HCT116 (cell line): Measurements from ENCODE around the gene TMCC1. TPM values are rescaled to one million over a fixed set of nuclear protein-coding genes. Genes with fewer than 3 reads are reported as not detected.

Experiments used
- ATAC-seq: fragments of 200-7000 bp; cut with Tn5 transposase; 2 replicates; pipeline ENCODE4 v1.9.1; 2020; ENCODE audit warnings: mild to moderate bottlenecking, moderate library complexity
- BruUV-seq: library from RNA; stranded (reverse); fragments of 400-500 nt; replicated peaks from 2 replicates; lab custom pipeline; 2021; lab: Mats Ljungman, UMichigan
- CTCF ChIA-PET: fragments of 300-600 bp; sonication (Branson Sonifier 250); formaldehyde crosslinking; loops from one replicate; lab custom pipeline; 2021; ENCODE audit warnings: antibody characterized with exemption; lab: Charles Lee
- POLR2A ChIA-PET: fragments of 300-600, 350-600 bp; sonication (Branson Sonifier 250); formaldehyde crosslinking; loops from one replicate; lab custom pipeline; 2021; ENCODE audit warnings: antibody characterized with exemption; lab: Charles Lee
- RAD21 ChIA-PET, 2 experiments: fragments of 300-600 bp; sonication (Branson Sonifier 250); formaldehyde crosslinking; loops; one replicate each; lab custom pipeline; 2023; ENCODE audit warnings: low total read pairs in 2 of 2; ENCODE audit not compliant: uncharacterized antibody in 2 of 2, unreplicated experiment in 2 of 2, low non-redundant PET in 1 of 2; lab: Charles Lee
- DNase-seq: peaks from one replicate; pipeline ENCODE4 v3.0.0-alpha.2; 2010; ENCODE audit warnings: low read depth, low spot score
- H2AFZ ChIP-seq: fragments of 200-600 bp; shearing (Covaris generic), sonication (generic); 2 replicates; pipeline ENCODE4 v1.6.1; 2017; ENCODE audit warnings: low read depth, mixed run types, mixed read lengths, antibody characterized with exemption, low read length; ENCODE audit not compliant: poor library complexity, severe bottlenecking
- H3K27ac ChIP-seq: 2 replicates; pipeline ENCODE4 v1.5.1; 2012; ENCODE audit warnings: low read depth, low read length
- H3K27me3 ChIP-seq: fragments of 200-600 bp; sonication (generic); 2 replicates; pipeline ENCODE4 v1.6.1; 2016; ENCODE audit warnings: mixed run types, low read length, mixed read lengths; ENCODE audit not compliant: insufficient read depth
- H3K36me3 ChIP-seq, 2 experiments: fragments of 200-500 bp in 1 of 2; fragments of 200-600 bp in 1 of 2; sonication (Bioruptor generic) in 1 of 2; sonication (generic) in 1 of 2; 2 replicates each; pipeline versions ENCODE4 v1.5.1 to v1.6.1; 2014 to 2016; ENCODE audit warnings: low read length in 2 of 2, inconsistent platforms in 1 of 2, mixed read lengths in 1 of 2, mixed run types in 1 of 2; ENCODE audit not compliant: insufficient read depth in 2 of 2, control insufficient read depth in 1 of 2
- H3K4me1 ChIP-seq, 2 experiments: fragments of 200-600 bp in 1 of 2; sonication (generic) in 1 of 2; 2 replicates each; pipeline versions ENCODE4 v1.5.1 to v1.6.1; 2012 to 2017; ENCODE audit warnings: low read length in 2 of 2, inconsistent platforms in 1 of 2, mild to moderate bottlenecking in 1 of 2, mixed read lengths in 1 of 2, mixed run types in 1 of 2, moderate library complexity in 1 of 2; ENCODE audit not compliant: insufficient read depth in 2 of 2, control insufficient read depth in 1 of 2
- H3K4me2 ChIP-seq: fragments of 200-600 bp; sonication (generic); 2 replicates; pipeline ENCODE4 v1.6.1; 2017; ENCODE audit warnings: mixed run types, low read length, mixed read lengths
- H3K4me3 ChIP-seq, 2 experiments: fragments of 200-600 bp in 1 of 2; sonication (generic) in 1 of 2; replicated peaks in 1 of 2; 2 replicates each; pipeline ENCODE4 v1.5.1; 2011 to 2016; ENCODE audit warnings: low read length in 2 of 2, control low read depth in 1 of 2, low read depth in 1 of 2, mild to moderate bottlenecking in 1 of 2, mixed read lengths in 1 of 2, mixed run types in 1 of 2
- H3K79me2 ChIP-seq: fragments of 200-600 bp; sonication (generic); 2 replicates; pipeline ENCODE4 v1.6.1; 2017; ENCODE audit warnings: mild to moderate bottlenecking, mixed run types, low read length, moderate library complexity, mixed read lengths; ENCODE audit not compliant: insufficient read depth
- H3K9ac ChIP-seq: fragments of 200-600 bp; sonication (generic); 2 replicates; pipeline ENCODE4 v1.6.1; 2016; ENCODE audit warnings: low read length, mixed read lengths
- H3K9me2 ChIP-seq: fragments of 200-600 bp; sonication (generic), shearing (Covaris generic); 2 replicates; pipeline ENCODE4 v1.6.1; 2017; ENCODE audit warnings: mixed run types, mild to moderate bottlenecking, moderate library complexity; ENCODE audit not compliant: insufficient read depth
- H3K9me3 ChIP-seq, 2 experiments: fragments of 200-500 bp in 1 of 2; fragments of 200-600 bp in 1 of 2; sonication (Bioruptor generic) in 1 of 2; sonication (generic) in 1 of 2; 2 replicates each; pipeline ENCODE4 v1.6.1; 2014 to 2017; ENCODE audit warnings: low read length in 2 of 2, mixed read lengths in 2 of 2, inconsistent platforms in 1 of 2, low read depth in 1 of 2, mild to moderate bottlenecking in 1 of 2, mixed run types in 1 of 2, moderate library complexity in 1 of 2; ENCODE audit not compliant: control insufficient read depth in 1 of 2, insufficient read depth in 1 of 2
- H4K20me1 ChIP-seq: fragments of 200-600 bp; sonication (generic), shearing (Covaris generic); 2 replicates; pipeline ENCODE4 v1.6.1; 2017; ENCODE audit warnings: mixed run types, mild to moderate bottlenecking, moderate library complexity; ENCODE audit not compliant: insufficient read depth
- CBX3 ChIP-seq: IDR thresholded peaks from 2 replicates; pipeline ENCODE4 v1.6.1; 2012; ENCODE audit warnings: low read depth
- EGR1 ChIP-seq: IDR thresholded peaks from 2 replicates; pipeline ENCODE4 v1.6.1; 2012; ENCODE audit warnings: low read depth
- ELF1 ChIP-seq: IDR thresholded peaks from 2 replicates; pipeline ENCODE4 v1.6.1; 2012; ENCODE audit warnings: low read depth, borderline replicate concordance
- EZH2 ChIP-seq: fragments of 200-600 bp; sonication (generic); IDR thresholded peaks from 2 replicates; pipeline ENCODE4 v1.6.1; 2017; ENCODE audit warnings: antibody characterized with exemption, mixed run types
- FOSL1 ChIP-seq: IDR thresholded peaks from 2 replicates; pipeline ENCODE4 v1.6.1; 2012; ENCODE audit warnings: low read depth
- JUND ChIP-seq: IDR thresholded peaks from 2 replicates; pipeline ENCODE4 v1.6.1; 2012
- MAX ChIP-seq: IDR thresholded peaks from 2 replicates; pipeline ENCODE4 v1.6.1; 2012
- POLR2A ChIP-seq: IDR thresholded peaks from 2 replicates; pipeline ENCODE4 v1.7.0; 2011; ENCODE audit warnings: borderline replicate concordance; ENCODE audit not compliant: insufficient read depth, insufficient read length; ENCODE audit errors: extremely low read depth
- POLR2AphosphoS5 ChIP-seq: IDR thresholded peaks from 2 replicates; pipeline ENCODE4 v1.6.1; 2011; ENCODE audit warnings: mild to moderate bottlenecking, low read depth, low read length, moderate library complexity
- SIN3A ChIP-seq: IDR thresholded peaks from 2 replicates; pipeline ENCODE4 v1.6.1; 2012; ENCODE audit warnings: low read depth
- SP1 ChIP-seq: IDR thresholded peaks from 2 replicates; pipeline ENCODE4 v1.6.1; 2012; ENCODE audit warnings: low read depth
- TCF7L2 ChIP-seq: IDR thresholded peaks from 2 replicates; pipeline ENCODE4 v1.7.0; 2011; ENCODE audit warnings: borderline replicate concordance, inconsistent platforms; ENCODE audit not compliant: insufficient read depth, insufficient read length; ENCODE audit errors: extremely low read depth
- intact Hi-C: fragments of 100-400 bp; cut with micrococcal nuclease; formaldehyde crosslinking; loops from 2 replicates; pipeline ENCODE4 v1.10.0; 2022
- total RNA-seq: library from RNA; stranded (reverse); gene quantifications from one replicate; pipeline ENCODE4 v1.2.1, GENCODE V29; 2021; ENCODE audit not compliant: unreplicated experiment
- TF ChIP-seq, protein P1 (sequence below): IDR thresholded peaks from 2 replicates; pipeline ENCODE4 v1.6.1; 2012
- TF ChIP-seq, protein P2 (sequence below), 3 experiments: fragments of 200-600 bp in 1 of 3; sonication (generic) in 1 of 3; IDR thresholded peaks in 2 of 3; conservative IDR thresholded peaks in 1 of 3; 2 replicates each; pipeline ENCODE4 v1.5.1; 2012 to 2017; ENCODE audit warnings: low read depth in 2 of 3, low read length in 2 of 3, antibody characterized with exemption in 1 of 3, borderline replicate concordance in 1 of 3, control low read depth in 1 of 3, mild to moderate bottlenecking in 1 of 3, mixed read lengths in 1 of 3, mixed run types in 1 of 3, moderate library complexity in 1 of 3; ENCODE audit not compliant: insufficient read depth in 1 of 3
- TF ChIP-seq, protein P3 (sequence below): IDR thresholded peaks from 2 replicates; pipeline ENCODE4 v1.6.1; 2012; ENCODE audit warnings: low read depth

The TMCC1 gene
- total RNA-seq, 1 experiment from 2014 or later, result 32.5 TPM

GRCh38 chr3:129888771-129889170, 4.7 kb downstream of the TMCC1 start:
- ChIA-PET CTCF (no interaction called here), POLR2A (no interaction called here), RAD21 (no interaction called here)
- H2AFZ ChIP-seq, result no peak overlapping the region
- no peaks in the 10 kb centered on the region for H3K36me3 ChIP-seq
- intact Hi-C loops, result no loop called here
- peaks cover 26 to 39% of the 10 kb centered on the region in 2 experiments for H3K4me1 ChIP-seq
- H3K27ac ChIP-seq, result peak overlapping the region; percentile 6; the same call in 1 of the 2 replicates
- peak overlapping the region in 1 of 2 experiments; percentile 21; a peak in 1 of 4 replicates for H3K4me3 ChIP-seq
- DNase-seq (peak; percentile 44), ATAC-seq (peak; percentile 36)
- TF ChIP-seq FOSL1, result peak; percentile 16; the same call in 1 of the 2 replicates
- TF ChIP-seq SIN3A, result no peak
- peak; percentile 47; the same call in 1 of the 2 replicates for TF ChIP-seq CBX3
- TF ChIP-seq JUND, result 0 out of 2 replicates have a peak, but pooled peaks have one; percentile 20
- TF ChIP-seq TCF7L2, result no peak
- TF ChIP-seq EGR1, result no peak
- TF ChIP-seq SP1, result peak; percentile 12; the same call in 1 of the 2 replicates
- TF ChIP-seq, protein P1, sequence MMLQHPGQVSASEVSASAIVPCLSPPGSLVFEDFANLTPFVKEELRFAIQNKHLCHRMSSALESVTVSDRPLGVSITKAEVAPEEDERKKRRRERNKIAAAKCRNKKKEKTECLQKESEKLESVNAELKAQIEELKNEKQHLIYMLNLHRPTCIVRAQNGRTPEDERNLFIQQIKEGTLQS, result no peak
- TF ChIP-seq POLR2AphosphoS5, result no peak
- H3K79me2 ChIP-seq, result peaks cover 49% of the 10 kb centered on the region
- peaks cover 9% of the 10 kb centered on the region; the same call in 1 of the 2 replicates for H4K20me1 ChIP-seq
- no TSS peak for BruUV-seq
- no peaks in the 10 kb centered on the region for H3K9me3 ChIP-seq
- H3K9ac ChIP-seq, result peak overlapping the region; percentile 32; the same call in 1 of the 2 replicates
- H3K9me2 ChIP-seq, result no peaks in the 10 kb centered on the region
- H3K27me3 ChIP-seq, result no peaks in the 10 kb centered on the region
- peak overlapping the region; percentile 67 for H3K4me2 ChIP-seq

- H2AFZ ChIP-seq, result no peak overlapping the region
- no peaks in the 10 kb centered on the region for H3K9me3 ChIP-seq
- ChIA-PET CTCF (interaction anchor here (0.8 kb wide), 1 partner anchor 22 kb away, joined by 3 read pairs; no protein-coding TSS in a partner anchor), POLR2A (no interaction called here), RAD21 (no interaction called here)
- peaks cover 20% of the 10 kb centered on the region for H3K79me2 ChIP-seq
- no peaks in the 10 kb centered on the region; the same call in 1 of the 2 replicates for H3K9me2 ChIP-seq
- intact Hi-C loops, result no loop called here
- ATAC-seq (no peak), DNase-seq (no peak)
- BruUV-seq, result no TSS peak
- no peak overlapping the region for H3K4me3 ChIP-seq
- peaks cover 0 to 5% of the 10 kb centered on the region in 2 experiments; a peak in 1 of 4 replicates for H3K36me3 ChIP-seq
- no peaks in the 10 kb centered on the region for H3K27me3 ChIP-seq
- no peak overlapping the region for H3K27ac ChIP-seq
- no peak overlapping the region for H3K9ac ChIP-seq
- no peaks in the 10 kb centered on the region for H4K20me1 ChIP-seq
- no peak overlapping the region for H3K4me2 ChIP-seq
- no peaks in the 10 kb centered on the region for H3K4me1 ChIP-seq
- TF ChIP-seq POLR2A, result no peak
- TF ChIP-seq POLR2AphosphoS5, result no peak
- TF ChIP-seq, protein P2, sequence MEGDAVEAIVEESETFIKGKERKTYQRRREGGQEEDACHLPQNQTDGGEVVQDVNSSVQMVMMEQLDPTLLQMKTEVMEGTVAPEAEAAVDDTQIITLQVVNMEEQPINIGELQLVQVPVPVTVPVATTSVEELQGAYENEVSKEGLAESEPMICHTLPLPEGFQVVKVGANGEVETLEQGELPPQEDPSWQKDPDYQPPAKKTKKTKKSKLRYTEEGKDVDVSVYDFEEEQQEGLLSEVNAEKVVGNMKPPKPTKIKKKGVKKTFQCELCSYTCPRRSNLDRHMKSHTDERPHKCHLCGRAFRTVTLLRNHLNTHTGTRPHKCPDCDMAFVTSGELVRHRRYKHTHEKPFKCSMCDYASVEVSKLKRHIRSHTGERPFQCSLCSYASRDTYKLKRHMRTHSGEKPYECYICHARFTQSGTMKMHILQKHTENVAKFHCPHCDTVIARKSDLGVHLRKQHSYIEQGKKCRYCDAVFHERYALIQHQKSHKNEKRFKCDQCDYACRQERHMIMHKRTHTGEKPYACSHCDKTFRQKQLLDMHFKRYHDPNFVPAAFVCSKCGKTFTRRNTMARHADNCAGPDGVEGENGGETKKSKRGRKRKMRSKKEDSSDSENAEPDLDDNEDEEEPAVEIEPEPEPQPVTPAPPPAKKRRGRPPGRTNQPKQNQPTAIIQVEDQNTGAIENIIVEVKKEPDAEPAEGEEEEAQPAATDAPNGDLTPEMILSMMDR (IDR thresholded peaks at IDR 0.05 in 2 of 3, conservative IDR thresholded peaks at IDR 0.05 in 1 of 3; ENCODE audit: borderline replicate concordance in 1 of 3, insufficient read depth in 1 of 3, low read depth in 2 of 3, low read length in 2 of 3), result no peak
- TF ChIP-seq EZH2, result no peak
- TF ChIP-seq ELF1, result no peak
- no peak for TF ChIP-seq MAX
- no peak for TF ChIP-seq CBX3
- TF ChIP-seq TCF7L2, result no peak
- TF ChIP-seq, protein P3, sequence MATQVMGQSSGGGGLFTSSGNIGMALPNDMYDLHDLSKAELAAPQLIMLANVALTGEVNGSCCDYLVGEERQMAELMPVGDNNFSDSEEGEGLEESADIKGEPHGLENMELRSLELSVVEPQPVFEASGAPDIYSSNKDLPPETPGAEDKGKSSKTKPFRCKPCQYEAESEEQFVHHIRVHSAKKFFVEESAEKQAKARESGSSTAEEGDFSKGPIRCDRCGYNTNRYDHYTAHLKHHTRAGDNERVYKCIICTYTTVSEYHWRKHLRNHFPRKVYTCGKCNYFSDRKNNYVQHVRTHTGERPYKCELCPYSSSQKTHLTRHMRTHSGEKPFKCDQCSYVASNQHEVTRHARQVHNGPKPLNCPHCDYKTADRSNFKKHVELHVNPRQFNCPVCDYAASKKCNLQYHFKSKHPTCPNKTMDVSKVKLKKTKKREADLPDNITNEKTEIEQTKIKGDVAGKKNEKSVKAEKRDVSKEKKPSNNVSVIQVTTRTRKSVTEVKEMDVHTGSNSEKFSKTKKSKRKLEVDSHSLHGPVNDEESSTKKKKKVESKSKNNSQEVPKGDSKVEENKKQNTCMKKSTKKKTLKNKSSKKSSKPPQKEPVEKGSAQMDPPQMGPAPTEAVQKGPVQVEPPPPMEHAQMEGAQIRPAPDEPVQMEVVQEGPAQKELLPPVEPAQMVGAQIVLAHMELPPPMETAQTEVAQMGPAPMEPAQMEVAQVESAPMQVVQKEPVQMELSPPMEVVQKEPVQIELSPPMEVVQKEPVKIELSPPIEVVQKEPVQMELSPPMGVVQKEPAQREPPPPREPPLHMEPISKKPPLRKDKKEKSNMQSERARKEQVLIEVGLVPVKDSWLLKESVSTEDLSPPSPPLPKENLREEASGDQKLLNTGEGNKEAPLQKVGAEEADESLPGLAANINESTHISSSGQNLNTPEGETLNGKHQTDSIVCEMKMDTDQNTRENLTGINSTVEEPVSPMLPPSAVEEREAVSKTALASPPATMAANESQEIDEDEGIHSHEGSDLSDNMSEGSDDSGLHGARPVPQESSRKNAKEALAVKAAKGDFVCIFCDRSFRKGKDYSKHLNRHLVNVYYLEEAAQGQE, result no peak
Observed at GRCh38 chr3:129881261-129881660, 12.2 kb downstream of the TMCC1 start.
